DMS 273 (cell line): Measurements from ENCODE around the gene RBBP7.
"Not testable (repeated sequence)": the region's sequence is repeated elsewhere in the genome, so short reads cannot be mapped to it uniquely, and the experiment has no call there.

Experiments used
- DNase-seq: peaks from one replicate; lab custom pipeline; 2025; ENCODE audit not compliant: unreplicated experiment; lab: John Stamatoyannopoulos, UW

The RBBP7 gene

DNA sequence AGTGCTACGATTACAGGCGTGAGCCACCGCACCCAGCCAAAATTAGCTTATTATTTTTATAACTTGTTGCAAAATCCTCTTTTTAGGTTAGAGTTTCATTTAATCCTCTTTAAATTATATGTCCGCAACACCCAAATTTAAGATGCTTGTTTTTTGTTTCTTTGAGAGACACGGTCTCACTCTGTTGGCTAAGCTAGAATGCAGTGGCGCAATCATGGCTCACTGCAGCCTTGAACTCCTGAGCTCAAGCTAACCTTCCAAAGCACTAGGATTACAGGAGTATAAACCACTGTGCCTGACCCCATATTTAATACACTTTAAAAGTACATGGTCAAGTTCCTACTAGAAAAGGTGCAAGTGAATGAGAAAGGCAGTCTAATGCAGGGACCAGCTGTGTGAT lies 2.2 kb downstream of the RBBP7 start:
- no peak for DNase-seq

DNA sequence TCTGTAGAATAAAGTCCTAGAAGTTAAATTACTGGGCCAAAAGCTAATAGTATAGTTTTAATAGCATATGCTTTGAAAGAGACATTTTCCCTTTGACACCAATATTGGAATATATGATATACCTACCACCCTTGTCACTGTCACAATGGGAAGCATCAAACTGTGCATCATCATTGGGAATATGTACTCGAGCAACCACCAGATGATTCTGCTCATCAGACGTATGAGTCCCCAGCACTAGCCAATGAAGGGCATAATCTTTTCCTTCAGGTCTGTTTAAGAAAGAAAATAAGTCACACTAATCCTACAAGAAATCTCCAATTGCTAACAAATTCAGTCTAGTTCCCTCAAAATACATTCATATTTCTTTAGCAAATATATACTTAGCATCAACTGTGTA lies 7.3 kb downstream of the RBBP7 start:
- DNase-seq: no peak

DNA sequence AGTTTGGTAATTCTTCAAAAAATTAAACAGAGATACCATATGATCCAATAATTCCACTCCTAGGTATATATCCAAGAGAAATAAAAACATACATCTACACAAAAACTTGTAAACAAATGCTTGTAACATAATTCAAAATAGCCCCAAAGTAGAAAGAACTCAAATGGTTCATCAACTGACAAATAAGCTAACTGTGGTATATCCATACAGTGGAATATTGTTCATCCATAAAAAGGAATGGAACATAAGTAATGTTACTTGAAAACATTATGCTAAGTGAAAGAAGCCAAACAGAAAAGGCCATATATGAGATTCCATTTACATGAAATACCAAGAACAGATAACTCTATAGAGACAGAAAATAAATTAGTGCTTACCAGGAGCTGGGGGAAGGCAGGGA lies 13.4 kb downstream of the RBBP7 start:
- no peak for DNase-seq

DNA sequence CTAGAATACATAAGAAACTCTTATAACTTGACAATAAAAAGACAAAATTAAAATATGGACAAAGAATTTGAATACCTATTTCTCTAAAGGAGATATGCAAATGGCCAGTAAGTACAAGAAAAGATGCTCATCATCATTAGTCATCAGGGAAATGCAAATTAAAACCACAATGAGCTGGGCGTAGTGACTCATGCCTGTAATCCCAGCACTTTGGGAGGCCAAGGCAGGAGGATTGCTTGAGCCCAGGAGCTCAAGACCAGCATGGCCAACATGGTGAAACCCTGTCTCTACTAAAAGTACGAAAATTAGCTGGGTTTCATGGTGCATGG lies 14.1 kb downstream of the RBBP7 start:
- DNase-seq: not testable (repeated sequence)

GRCh38 chrX:16855363-16856075 lies 14.6 kb downstream of the RBBP7 start:
- DNase-seq: no peak

- no peak for DNase-seq
These were observed 16.6 kb downstream of the RBBP7 start for GRCh38 chrX:16853537-16853936.

DNA sequence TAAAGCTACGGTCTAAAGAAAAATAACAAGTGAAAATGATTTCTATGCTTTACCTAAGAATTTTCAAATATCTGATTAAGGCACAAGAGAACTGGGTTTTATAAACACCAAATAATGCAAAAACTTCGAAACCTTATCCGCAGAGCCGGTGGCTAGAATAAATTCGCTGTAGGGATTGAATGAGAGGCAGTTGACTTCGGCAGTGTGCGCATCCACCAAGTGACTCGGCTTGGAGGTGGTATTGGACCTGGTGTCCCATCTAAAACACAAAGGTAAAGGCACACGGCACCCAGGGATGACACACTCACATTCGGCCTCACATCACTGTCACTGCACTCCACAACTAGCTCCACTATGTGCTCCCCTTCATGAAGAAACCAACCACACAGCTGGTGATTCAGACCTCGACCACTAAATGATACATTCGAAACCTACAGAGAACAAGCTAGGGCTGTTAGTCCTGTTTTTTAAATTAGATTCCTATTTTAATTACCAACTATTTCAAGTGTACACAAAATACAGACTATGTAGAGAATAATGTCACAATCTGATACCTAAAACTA lies 17.5 kb downstream of the RBBP7 start:
- DNase-seq: no peak

GRCh38 chrX:16851827-16852226 lies 18.3 kb downstream of the RBBP7 start:
- no peak for DNase-seq

- DNase-seq: no peak
These were observed 18.7 kb downstream of the RBBP7 start for GRCh38 chrX:16851421-16851820.

- DNase-seq: no peak
These were observed 21.6 kb downstream of the RBBP7 start for GRCh38 chrX:16848541-16848940.

DNA sequence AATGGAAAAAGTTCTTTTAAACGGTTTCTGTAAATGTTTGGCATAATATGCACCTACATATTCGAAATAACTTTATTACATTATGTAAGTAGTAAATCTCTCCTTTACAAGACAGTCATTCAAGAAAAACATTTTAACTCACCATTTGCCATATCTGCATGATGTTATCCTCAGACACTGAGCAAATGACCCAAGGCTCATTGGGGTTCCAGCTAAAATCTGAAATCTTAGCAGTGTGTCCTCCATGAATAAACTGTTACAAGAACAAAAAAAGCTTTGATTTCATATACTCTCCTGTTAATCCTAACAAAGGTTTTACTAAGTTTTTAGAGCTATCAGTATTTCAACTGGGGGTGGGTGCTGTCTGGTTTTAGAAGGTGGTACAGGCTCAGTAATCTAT lies 24.5 kb downstream of the RBBP7 start:
- DNase-seq: no peak

DNA sequence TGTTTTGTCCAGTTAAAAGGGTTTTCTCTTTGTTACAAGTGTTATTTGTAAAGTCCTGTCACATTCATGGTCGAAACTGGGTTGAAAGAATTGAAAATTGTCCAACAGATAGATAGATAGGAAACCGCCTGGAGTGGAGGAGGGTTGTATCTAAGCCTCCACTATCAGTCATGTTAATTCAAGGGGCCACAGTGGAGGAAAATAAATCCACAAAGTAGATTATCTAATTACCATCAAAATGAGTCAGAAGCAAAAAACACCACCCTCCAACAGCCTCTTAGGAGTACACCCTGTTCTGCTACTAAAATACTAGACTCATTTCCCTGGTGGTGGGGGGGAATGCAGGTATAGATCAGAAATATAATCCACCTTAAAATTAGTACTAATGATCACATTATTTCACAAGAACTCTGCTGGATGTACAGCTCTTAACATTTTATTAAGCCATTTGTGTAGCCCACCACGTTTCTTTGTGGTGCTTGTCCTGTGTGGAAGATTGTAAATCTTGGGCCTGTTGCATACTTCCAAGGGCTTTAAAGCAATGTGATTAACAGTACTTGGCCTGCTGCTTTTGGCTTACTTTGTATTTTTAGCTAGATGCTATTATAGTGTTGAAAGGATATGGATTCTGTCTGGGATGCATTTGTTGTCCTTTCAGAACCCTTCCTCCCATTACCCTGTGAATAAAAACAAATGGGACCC lies 26.8 kb downstream of the RBBP7 start:
- no peak for DNase-seq

DNA sequence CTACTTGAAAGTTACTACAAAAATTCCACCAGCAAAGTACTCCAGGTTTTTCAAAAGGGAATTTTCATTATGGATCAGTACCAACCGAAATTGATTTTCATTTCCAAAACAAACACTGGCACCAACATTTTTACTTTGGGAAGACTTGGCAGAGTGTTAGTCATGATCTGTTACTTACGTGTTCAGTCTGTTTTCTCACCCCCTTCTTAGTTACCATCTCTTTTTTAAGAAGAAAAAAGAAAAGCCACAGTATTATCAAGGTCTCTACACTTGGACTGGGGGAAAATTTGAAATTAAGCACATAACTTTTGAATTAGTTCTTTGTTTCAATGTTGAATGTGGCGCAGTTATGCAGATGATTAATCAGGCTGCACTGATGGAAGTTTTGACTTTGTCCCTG lies 27.5 kb downstream of the RBBP7 start:
- no peak for DNase-seq

DNA sequence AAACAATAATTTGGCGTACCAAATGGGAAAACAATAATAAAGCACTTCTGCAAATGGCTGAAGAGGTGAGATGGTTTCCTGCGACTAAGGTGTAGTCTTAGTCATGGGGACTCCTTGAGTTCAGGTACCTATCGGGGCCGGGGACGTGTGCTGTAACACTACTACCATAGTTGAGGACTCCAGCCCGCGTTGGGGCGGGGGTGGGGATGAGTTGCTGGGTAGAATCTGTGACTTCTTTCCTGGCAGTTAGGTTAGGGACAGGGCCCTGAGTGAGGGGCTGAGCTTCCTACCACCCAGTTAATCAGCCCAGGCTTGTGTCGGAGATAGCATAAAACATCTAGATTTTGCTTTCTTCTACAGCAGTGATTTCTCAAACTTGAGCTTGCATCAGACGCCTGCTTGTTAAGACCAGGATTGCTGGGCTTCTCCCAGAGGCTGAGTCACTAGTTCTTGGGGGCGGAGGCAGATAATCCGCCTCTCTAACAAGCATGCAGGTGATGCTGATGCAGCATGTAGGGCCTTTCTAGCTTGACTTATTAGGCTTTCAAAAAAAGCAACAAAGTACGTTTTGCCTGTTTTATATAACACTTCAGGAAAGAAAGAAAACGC lies 30.2 kb downstream of the RBBP7 start:
- DNase-seq: no peak

DNA sequence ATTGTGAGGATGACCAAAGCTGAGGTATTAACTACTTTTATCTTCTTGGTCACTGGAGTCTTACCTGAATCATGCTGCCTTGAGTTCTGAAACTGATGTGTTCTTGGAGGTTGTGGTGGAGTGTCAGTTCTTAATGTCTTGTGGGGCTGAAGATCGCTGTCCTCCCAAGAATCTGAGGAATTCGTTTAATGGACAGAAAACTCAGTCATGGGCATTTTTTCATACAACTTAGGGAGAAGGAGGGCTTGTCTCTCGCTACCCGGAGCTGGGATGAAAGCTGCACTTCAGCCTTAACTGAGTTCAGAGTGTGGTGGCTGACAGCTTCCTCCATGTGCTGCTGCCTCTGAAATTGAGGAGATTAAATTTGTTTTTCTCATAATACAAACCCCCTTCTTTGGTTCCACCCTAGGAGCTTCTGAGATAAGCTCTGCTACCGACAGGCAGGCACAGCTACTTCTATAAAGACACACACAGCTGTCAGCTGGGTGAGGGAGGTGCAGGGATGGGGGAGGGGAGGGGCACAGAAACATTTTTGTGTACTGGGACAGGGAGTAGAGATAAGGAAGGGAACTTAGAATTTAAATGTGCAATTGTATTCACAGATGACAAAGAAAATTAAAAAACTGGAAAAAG lies 30.8 kb downstream of the RBBP7 start:
- DNase-seq: peak; percentile 31

DNA sequence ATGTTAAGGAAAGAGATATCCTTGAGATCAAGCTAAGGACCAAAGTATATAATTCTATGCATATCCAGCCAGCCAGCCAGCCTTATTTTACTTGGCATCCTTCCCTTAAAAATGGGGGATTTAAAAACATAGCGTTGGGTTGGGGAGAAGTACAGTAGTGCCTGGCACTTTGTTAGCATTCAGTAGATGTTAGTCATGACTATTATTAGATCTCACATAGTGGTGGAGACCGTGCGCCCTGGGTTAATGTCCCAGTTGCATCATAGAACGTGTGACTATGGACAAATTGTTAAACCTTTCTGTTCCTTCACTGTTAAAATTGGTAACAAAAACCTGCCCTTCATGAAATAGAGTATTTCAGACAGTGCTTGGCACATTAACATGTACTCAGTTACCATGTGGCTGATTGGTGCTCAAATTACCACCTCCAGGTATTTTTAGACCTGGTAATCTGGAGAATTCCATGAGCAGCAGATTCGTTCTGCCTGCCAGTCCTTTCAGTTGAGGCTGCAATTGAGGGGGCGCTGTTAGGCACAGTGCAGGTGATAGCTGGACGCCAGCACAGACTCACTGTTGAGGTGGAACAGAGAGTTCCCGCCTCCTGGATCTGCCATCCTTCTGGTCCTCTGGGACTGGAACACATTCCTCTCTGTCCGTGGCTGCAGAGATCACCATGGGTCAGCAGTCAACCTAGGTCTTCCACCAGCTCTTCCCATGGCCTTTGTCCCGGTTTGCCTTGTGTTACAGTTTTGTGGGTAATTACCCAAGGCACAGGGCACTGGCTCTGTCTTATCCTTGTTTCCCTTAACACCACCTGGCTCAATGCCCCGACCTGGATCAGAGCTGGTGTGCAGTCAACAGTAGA lies 31.7 kb downstream of the RBBP7 start:
- DNase-seq: peak; percentile 45

DNA sequence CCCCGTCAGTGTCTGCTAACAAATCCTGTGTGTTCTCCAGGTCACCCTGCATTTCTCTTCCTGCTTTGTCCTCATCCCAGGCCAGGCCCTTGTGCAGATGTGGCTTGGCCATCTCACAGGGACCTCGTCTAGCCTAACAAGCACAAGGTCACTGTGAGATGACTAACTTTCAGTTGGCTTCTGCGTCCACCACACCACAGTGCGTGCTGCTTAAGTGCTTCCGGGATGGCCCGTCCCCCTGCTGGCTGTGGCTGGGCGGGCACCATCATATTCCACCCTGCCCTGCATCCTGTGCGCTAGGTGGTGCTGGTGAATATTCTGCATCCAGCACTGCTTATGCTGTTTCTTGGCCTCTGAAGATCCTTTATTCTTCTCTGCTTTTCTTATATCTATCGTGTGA lies 33.8 kb downstream of the RBBP7 start:
- peak; percentile 44 for DNase-seq

DNA sequence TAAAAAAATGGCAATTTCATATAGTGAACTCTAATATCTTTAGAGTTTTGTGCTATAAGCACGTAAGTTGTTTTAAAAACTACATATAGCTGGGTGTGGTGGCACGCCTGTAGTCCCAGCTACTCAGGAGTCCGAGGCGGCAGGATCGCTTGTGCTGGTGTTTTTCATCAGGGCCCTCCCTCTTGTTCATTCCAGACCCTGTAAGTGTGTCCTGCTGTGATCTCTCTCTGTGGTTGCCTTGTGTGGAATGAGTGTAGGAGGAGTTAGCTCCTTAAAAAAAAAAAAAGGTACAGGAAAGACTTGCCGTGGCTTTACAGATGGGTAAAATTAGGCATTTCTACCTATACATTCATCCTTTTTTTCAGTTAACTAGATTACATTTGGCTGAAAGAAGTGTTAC lies 35.4 kb downstream of the RBBP7 start:
- no peak for DNase-seq

DNA sequence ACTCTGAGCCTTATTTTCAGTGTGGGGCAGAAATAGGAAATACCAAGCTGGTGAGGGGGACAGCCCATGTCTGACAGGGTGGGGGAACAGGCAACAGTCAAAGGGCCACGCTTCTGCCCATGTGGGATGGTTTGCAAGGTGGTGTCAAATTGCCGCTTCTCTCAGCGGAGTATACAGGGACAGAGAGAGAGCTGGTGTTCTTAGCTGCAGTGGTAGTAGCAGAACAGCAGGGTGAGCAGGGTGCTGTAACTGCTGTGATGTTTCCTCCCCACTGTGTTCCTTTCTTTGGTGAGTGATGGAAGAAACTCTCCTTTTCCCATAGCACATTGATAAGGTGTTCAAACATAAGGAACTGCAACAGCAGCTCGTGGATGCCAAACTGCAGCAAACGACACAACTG lies 37.9 kb downstream of the RBBP7 start:
- no peak for DNase-seq

DNA sequence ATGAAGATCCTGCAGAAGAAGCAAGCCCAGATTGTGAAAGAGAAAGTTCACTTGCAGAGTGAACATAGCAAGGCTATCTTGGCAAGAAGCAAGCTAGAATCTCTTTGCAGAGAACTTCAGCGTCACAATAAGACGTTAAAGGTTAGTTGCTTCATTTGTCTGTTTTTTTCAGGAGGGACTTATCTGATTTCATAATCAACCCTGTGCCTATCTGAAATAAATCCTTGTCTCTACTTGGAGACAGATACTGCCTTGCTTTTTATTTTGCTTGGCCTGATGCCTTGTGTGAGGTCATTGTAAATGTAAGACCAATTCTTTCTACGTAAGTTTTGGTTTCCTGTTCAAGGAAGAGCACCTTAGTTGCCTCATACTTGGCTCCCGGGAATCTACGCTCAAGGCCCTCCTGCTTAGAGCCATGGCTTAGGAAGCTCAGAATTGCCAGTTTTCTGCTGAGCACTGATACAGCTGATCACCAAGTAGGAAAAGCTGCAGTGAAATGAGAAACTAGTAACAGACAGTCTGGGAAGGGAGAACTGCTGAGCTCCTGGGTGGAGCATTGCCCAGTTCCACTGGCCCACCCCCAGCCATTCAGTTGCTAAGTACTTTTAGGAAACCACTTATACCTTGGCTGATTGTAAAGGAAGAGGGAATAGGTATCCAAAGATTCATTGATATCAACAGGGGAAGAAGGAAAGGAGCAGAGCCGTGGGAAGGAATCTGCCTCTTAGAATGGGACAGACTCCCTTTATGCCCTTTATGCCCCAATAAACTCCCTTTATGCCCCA lies 41.8 kb downstream of the RBBP7 start:
- DNase-seq: no peak
